ENCODE data around the gene NEK5. TPM values are rescaled to one million over a fixed set of nuclear protein-coding genes. Genes with fewer than 3 reads are reported as not detected.

Gene NEK5
- 0.16 TPM in 1 of 2 replicates, not detected in the other for total RNA-seq (2014; rRNA removed; shearing (Covaris generic))

DNA sequence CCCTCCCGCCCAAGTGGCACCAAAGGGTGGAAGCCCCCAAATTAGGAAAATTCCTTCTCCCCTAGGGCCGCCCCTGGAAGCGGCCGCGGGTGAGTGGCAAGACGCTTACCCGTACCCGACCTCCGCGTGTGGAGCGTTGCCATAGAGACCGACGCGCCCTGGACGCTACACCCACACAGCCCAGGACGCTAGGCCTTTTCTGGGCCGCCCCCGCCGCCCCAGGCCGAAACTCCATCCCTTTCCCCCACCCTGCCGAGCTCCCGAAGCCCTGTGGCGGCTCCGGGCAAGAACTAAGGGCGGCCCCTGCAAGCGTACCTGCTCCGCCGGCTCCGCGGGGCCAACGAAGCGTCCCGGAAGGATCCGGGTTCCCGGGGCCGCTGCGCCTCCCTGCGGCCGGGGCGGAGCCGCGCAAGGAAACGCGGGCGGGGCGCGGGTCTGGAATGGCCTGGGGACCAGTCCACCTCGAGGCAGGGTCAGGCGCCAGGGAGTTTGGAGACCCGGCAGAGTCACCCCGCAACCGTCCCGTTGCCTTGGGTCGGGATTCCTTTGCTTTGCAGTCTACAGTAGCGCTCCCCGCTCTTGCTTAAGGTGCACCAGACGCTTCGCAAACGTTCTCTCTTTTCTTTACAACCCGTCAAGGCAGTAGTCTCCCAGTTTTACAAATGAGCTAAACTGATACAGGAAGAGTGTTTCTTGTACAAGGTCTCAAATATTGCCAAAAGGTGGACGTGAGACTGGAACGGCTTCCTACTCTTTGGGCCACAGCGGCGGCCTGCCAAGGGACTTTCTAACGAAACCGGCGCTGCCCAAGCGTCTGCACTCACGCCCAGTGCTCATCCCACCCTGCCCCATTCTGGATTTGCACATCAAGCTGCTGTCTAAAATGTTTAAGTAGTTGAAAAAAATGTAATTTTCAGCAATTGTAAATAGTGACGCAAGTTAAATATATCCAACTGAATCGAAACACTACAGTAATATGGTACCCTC lies at the start of gene NEK5:
TSS of gene NEK5 (minus strand) at position 360 of the 987 bp plus-strand sequence. CDS start 1,591 bp downstream, outside the sequence.

GRCh38 chr13:52159159-52159982 lies 30.5 kb upstream of the NEK5 start, which contains the start of gene NEK3:
Gene NEK3, minus strand, starts transcription at chr13:52159597. Its CDS starts 3,406 bp downstream, at chr13:52156191.

DNA sequence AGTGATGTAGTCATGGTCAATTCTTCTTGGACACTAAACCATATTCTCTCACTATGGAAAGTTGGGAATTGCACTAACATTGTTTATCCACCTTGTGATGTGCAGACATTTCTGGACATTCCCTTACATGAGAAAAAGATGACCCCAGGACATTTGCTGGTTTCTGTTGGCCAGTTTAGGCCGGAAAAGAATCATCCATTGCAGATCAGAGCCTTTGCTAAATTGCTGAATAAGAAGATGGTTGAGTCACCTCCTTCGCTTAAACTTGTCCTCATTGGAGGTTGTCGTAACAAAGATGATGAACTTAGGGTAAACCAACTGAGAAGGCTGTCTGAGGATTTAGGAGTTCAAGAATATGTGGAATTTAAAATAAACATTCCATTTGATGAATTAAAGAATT lies 104.4 kb downstream of the NEK5 start, which contains the start of gene UTP14C:
TSS of gene UTP14C (plus strand) at position 211 of the 400 bp plus-strand sequence. CDS start 4,114 bp downstream, outside the sequence.

DNA sequence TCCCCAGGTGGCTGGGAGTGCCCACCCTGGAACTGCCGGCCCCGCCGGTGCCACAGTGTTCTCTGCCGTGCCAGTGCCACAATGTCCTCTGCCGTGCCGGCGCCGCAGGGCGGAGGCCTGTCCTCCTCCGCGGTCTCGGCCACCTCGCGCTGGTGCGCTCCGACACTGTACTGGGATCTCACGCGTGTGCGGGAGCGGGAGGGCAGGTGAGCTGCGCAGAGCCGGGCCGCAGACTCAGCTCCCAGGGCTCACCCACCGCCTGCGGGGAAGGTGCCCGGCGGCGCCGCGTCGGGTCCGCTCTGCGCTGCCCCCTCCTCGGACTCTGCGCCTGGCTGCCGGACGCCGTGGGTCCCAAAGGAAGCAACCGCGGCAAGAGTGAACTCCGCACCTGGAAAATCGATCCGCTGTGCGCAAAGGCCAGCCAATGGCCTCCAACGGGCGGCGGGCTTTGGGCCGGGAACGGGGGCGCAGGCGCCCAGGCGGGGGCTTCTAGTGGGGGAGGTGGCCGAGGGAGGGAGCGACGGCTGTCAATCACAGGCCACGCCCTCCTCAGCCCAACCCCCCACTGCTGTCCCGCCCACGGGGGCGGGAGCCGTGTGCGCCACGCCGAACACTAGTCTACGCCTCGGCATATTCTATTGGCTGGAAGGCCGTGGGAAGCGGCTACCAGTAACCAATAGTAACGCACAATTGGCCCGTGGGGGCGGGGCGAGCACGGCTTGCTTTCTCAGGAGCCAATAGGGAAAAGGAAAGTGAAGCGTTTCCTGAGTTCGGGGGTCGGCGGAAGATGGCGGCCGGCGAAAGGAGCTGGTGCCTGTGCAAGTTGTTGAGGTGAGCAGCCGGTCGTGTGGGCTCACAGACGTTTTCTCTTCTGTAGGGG lies 117.0 kb downstream of the NEK5 start, which contains the start of gene ALG11:
TSS of gene ALG11 (plus strand) at position 767 of the 880 bp plus-strand sequence. CDS start at position 788, 21 bp downstream.

GRCh38 chr13:52010890-52011631 lies 117.8 kb downstream of the NEK5 start, which contains the start of gene ATP7B:
Gene ATP7B, minus strand, starts transcription at chr13:52011450. Its CDS starts 113 bp downstream, at chr13:52011337.

Other genes starting within 250 kb of the NEK5 start
- 1.6 and 4.3 TPM in 2 replicates for gene ATP7B, start 117.6 kb downstream of the NEK5 start, total RNA-seq (2014; rRNA removed; shearing (Covaris generic))
- 15.0 and 20.5 TPM in 2 replicates for gene ALG11, start 116.7 kb downstream of the NEK5 start, total RNA-seq (2014; rRNA removed; shearing (Covaris generic))
- 6.9 and 7.7 TPM in 2 replicates for gene UTP14C, start 104.4 kb downstream of the NEK5 start, total RNA-seq (2014; rRNA removed; shearing (Covaris generic))
- gene NEK3, start 30.5 kb upstream of the NEK5 start, total RNA-seq (2014; rRNA removed; shearing (Covaris generic)): 1.7 and 2.1 TPM in 2 replicates

Data from A375 (cell line).